Measurements from ENCODE around the gene SLC8A1. TPM values are rescaled to one million over a fixed set of nuclear protein-coding genes. Genes with fewer than 3 reads are reported as not detected.

Gene SLC8A1
- total RNA-seq, 1 donor from 2014 or later, result 9.6 TPM

DNA sequence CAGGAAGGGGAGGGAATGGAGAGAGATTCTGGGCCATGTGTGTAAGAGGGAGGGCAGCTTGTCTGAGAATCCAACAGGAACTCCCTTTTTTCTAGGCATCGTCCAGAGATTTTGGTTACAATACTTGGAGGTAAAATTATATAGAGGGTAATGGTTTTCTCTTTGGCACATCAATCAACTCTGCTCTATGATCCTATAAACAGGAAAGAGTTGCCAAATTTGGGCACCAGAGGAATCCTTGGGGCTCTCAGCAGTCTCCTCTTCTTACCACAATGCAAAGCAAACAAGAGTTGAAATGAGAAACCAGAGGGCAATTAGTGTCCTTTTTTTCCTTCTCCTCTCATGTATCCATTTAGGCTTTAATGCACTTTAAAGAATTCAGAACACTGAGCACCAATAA is 243.4 kb downstream of the SLC8A1 start:
- no peaks in the 10 kb centered on the region for H3K9me3 ChIP-seq (ENCODE audit: low read depth)
- peaks cover 3% of the 10 kb centered on the region for H3K27me3 Mint-ChIP-seq (ENCODE audit: insufficient read depth, low read depth)
- no peak overlapping the region for H2AFZ ChIP-seq (replicated peaks)
- no peak overlapping the region for H3K27ac ChIP-seq
- peaks cover 22% of the 10 kb centered on the region for H3K4me1 ChIP-seq
- H3K9me3 Mint-ChIP-seq, result no peaks in the 10 kb centered on the region
- peaks cover 12% of the 10 kb centered on the region for H3K4me1 Mint-ChIP-seq
- TF ChIP-seq EZH2 (IDR thresholded peaks at IDR 0.05), result no peak
- H3K4me3 Mint-ChIP-seq, result no peak overlapping the region
- no peak overlapping the region for H3K4me2 ChIP-seq
- H3K36me3 Mint-ChIP-seq, result no peaks in the 10 kb centered on the region
- H3K27me3 ChIP-seq, result no peaks in the 10 kb centered on the region
- H3F3A ChIP-seq (ENCODE audit: low read depth), result no peaks in the 10 kb centered on the region
- no peak overlapping the region for H3K27ac Mint-ChIP-seq
- H4K20me1 ChIP-seq (ENCODE audit: low read depth), result no peaks in the 10 kb centered on the region
- no peak overlapping the region for H3K4me3 ChIP-seq
- no peaks in the 10 kb centered on the region for H3K79me2 ChIP-seq (ENCODE audit: low read depth)
- no peak for DNase-seq (ENCODE audit: low spot score)
- no peaks in the 10 kb centered on the region for H3K36me3 ChIP-seq
- H3K9ac ChIP-seq, result no peak overlapping the region

DNA sequence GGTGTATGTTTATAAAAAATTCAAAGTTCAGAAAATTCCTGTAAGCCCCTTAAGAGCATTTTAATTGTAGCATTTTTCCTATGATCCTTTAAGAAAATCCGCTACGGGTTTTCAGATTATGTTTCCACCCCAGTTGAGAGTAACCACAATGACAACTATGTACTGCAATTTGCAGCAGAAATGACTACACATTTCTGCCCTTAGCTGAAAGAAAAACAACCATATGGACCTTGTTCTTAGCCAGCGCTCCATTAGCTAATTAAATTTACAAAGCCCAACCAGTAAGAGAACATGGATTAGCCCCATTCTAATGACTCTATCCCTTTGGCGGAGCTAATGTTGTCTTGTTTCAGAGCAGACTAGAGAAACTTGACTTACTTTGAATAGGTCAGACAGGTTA is 247.6 kb downstream of the SLC8A1 start:
- Histone ChIP-seq H3K9ac (no peak overlapping the region), H3K79me2 (ENCODE audit: low read depth) (no peaks in the 10 kb centered on the region), H3K9me3 (ENCODE audit: low read depth) (no peaks in the 10 kb centered on the region), H3K27ac (no peak overlapping the region), H3K27me3 (no peaks in the 10 kb centered on the region), H3K4me2 (no peak overlapping the region), H3K4me1 (peaks cover 33% of the 10 kb centered on the region), H4K20me1 (ENCODE audit: low read depth) (no peaks in the 10 kb centered on the region), H3K4me3 (no peak overlapping the region), H3K36me3 (no peaks in the 10 kb centered on the region), H3F3A (ENCODE audit: low read depth) (no peaks in the 10 kb centered on the region), H2AFZ (replicated peaks) (no peak overlapping the region)
- H3K27me3 Mint-ChIP-seq (ENCODE audit: insufficient read depth, low read depth), result peaks cover 3% of the 10 kb centered on the region
- H3K9me3 Mint-ChIP-seq, result no peaks in the 10 kb centered on the region
- H3K27ac Mint-ChIP-seq, result no peak overlapping the region
- no peaks in the 10 kb centered on the region for H3K36me3 Mint-ChIP-seq
- peaks cover 3% of the 10 kb centered on the region for H3K4me1 Mint-ChIP-seq
- peak; percentile 16 for DNase-seq (ENCODE audit: low spot score)
- no peak overlapping the region for H3K4me3 Mint-ChIP-seq
- TF ChIP-seq EZH2 (IDR thresholded peaks at IDR 0.05), result no peak
- TF ChIP-seq, protein P1, sequence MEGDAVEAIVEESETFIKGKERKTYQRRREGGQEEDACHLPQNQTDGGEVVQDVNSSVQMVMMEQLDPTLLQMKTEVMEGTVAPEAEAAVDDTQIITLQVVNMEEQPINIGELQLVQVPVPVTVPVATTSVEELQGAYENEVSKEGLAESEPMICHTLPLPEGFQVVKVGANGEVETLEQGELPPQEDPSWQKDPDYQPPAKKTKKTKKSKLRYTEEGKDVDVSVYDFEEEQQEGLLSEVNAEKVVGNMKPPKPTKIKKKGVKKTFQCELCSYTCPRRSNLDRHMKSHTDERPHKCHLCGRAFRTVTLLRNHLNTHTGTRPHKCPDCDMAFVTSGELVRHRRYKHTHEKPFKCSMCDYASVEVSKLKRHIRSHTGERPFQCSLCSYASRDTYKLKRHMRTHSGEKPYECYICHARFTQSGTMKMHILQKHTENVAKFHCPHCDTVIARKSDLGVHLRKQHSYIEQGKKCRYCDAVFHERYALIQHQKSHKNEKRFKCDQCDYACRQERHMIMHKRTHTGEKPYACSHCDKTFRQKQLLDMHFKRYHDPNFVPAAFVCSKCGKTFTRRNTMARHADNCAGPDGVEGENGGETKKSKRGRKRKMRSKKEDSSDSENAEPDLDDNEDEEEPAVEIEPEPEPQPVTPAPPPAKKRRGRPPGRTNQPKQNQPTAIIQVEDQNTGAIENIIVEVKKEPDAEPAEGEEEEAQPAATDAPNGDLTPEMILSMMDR (IDR thresholded peaks at IDR 0.05), result no peak
- TF ChIP-seq EZH2phosphoT487 (IDR thresholded peaks at IDR 0.05), result no peak

GRCh38 chr2:40202798-40203400 is 249.0 kb downstream of the SLC8A1 start:
- H3F3A ChIP-seq (ENCODE audit: low read depth), result no peaks in the 10 kb centered on the region
- Mint-ChIP-seq H3K27me3 (ENCODE audit: insufficient read depth, low read depth) (peaks cover 3% of the 10 kb centered on the region), H3K27ac (no peak overlapping the region), H3K4me1 (peaks cover 3% of the 10 kb centered on the region), H3K36me3 (no peaks in the 10 kb centered on the region), H3K4me3 (no peak overlapping the region), H3K9me3 (no peaks in the 10 kb centered on the region)
- peak overlapping the region; percentile 31 for H3K27ac ChIP-seq
- no peak overlapping the region for H3K9ac ChIP-seq
- no peaks in the 10 kb centered on the region for H4K20me1 ChIP-seq (ENCODE audit: low read depth)
- no peak for TF ChIP-seq EZH2phosphoT487 (IDR thresholded peaks at IDR 0.05)
- no peak for TF ChIP-seq EZH2 (IDR thresholded peaks at IDR 0.05)
- TF ChIP-seq, protein P1 (IDR thresholded peaks at IDR 0.05), result no peak
- H3K4me2 ChIP-seq, result no peak overlapping the region
- H3K27me3 ChIP-seq, result no peaks in the 10 kb centered on the region
- no peaks in the 10 kb centered on the region for H3K79me2 ChIP-seq (ENCODE audit: low read depth)
- no peak overlapping the region for H2AFZ ChIP-seq (replicated peaks)
- no peaks in the 10 kb centered on the region for H3K36me3 ChIP-seq
- no peaks in the 10 kb centered on the region for H3K9me3 ChIP-seq (ENCODE audit: low read depth)
- peaks cover 21% of the 10 kb centered on the region for H3K4me1 ChIP-seq
- H3K4me3 ChIP-seq, result no peak overlapping the region
- DNase-seq (ENCODE audit: low spot score), result peak; percentile 46

- Mint-ChIP-seq H3K27me3 (ENCODE audit: insufficient read depth, low read depth) (peaks cover 3% of the 10 kb centered on the region), H3K9me3 (no peaks in the 10 kb centered on the region), H3K4me3 (no peak overlapping the region), H3K4me1 (no peaks in the 10 kb centered on the region), H3K36me3 (no peaks in the 10 kb centered on the region), H3K27ac (no peak overlapping the region)
- no peak overlapping the region for H3K9ac ChIP-seq
- H3K4me2 ChIP-seq, result no peak overlapping the region
- H2AFZ ChIP-seq (replicated peaks), result no peak overlapping the region
- H3K79me2 ChIP-seq (ENCODE audit: low read depth), result no peaks in the 10 kb centered on the region
- H3F3A ChIP-seq (ENCODE audit: low read depth), result no peaks in the 10 kb centered on the region
- H3K27ac ChIP-seq, result no peak overlapping the region
- no peaks in the 10 kb centered on the region for H4K20me1 ChIP-seq (ENCODE audit: low read depth)
- no peaks in the 10 kb centered on the region for H3K27me3 ChIP-seq
- no peak for DNase-seq (ENCODE audit: low spot score)
- no peaks in the 10 kb centered on the region for H3K9me3 ChIP-seq (ENCODE audit: low read depth)
- H3K4me1 ChIP-seq, result peaks cover 14% of the 10 kb centered on the region
- H3K4me3 ChIP-seq, result no peak overlapping the region
- TF ChIP-seq EZH2phosphoT487 (IDR thresholded peaks at IDR 0.05) (no peak), EZH2 (IDR thresholded peaks at IDR 0.05) (no peak)
- TF ChIP-seq, protein P1 (IDR thresholded peaks at IDR 0.05), result no peak
- no peaks in the 10 kb centered on the region for H3K36me3 ChIP-seq
Observed at GRCh38 chr2:40201425-40201824, 250.5 kb downstream of the SLC8A1 start.

Measured in neural progenitor cell (in vitro differentiated cells).